Measurements from ENCODE around the gene POU6F1.

DNA sequence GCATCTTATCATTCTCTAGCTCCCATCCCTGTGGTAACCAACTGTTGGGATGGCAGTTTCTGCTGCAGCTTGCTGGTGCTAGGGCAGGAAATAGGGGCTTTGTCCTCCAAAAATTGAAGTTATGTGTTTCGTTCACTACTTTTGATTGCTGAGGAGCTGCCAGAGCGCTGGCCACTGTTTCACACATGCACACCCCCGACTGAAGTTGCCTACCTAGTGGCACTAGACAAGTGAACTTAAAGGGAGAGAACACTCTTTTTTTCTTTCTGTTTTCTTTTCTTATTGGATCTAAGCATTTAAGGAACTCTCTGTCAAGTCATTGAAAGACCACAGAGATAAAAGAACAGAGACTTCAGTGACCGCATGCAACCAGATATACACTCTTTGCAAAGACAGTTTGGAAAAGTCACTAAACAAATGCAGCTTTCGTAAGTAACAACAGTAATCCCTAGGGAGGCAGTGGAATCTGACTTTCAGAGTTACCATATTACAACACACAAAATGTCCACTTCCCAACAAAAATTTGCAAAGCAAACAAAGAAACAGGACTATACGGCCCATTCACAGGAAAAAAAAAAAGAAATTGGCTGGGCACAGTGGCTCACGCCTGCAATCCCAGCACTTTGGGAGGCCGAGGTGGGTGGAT lies 56.9 kb downstream of the POU6F1 start:
- TF ChIP-seq YY1 (IDR thresholded peaks at IDR 0.05; ENCODE audit: low read depth, low read length) (no peak), JUND (IDR thresholded peaks at IDR 0.05; ENCODE audit: low read depth, low read length) (no peak), RAD21 (IDR thresholded peaks at IDR 0.05; ENCODE audit: insufficient read depth, low read depth, low read length) (no peak), E2F4 (IDR thresholded peaks at IDR 0.05; ENCODE audit: low read depth, low read length) (no peak), CTCF (IDR thresholded peaks at IDR 0.05 in 2 of 3, conservative IDR thresholded peaks at IDR 0.05 in 1 of 3; ENCODE audit: control insufficient read depth in 2 of 3, extremely low read depth in 1 of 3, insufficient read depth in 1 of 3, low read depth in 3 of 3, low read length in 3 of 3) (no peak)
- TF ChIP-seq, protein P1, sequence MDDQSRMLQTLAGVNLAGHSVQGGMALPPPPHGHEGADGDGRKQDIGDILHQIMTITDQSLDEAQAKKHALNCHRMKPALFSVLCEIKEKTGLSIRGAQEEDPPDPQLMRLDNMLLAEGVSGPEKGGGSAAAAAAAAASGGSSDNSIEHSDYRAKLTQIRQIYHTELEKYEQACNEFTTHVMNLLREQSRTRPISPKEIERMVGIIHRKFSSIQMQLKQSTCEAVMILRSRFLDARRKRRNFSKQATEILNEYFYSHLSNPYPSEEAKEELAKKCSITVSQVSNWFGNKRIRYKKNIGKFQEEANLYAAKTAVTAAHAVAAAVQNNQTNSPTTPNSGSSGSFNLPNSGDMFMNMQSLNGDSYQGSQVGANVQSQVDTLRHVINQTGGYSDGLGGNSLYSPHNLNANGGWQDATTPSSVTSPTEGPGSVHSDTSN (IDR thresholded peaks at IDR 0.05; ENCODE audit: insufficient replicate concordance, low read depth, low read length), result no peak
